IPS-20b (cell line): Measurements from ENCODE around the gene R3HDM2.
A peak's percentile ranks its signal among the peaks of the same experiment; 100 is the strongest.
"Not testable (repeated sequence)": the region's sequence is repeated elsewhere in the genome, so short reads cannot be mapped to it uniquely, and the experiment has no call there.

Experiments
- H3K27ac ChIP-seq: one replicate; pipeline ENCODE4 v1.5.1; 2013; ENCODE audit warnings: low read length
- H3K27me3 ChIP-seq: 2 replicates; pipeline ENCODE4 v1.6.1; 2013; ENCODE audit warnings: mild to moderate bottlenecking, low read length, inconsistent platforms; ENCODE audit not compliant: insufficient read depth
- H3K36me3 ChIP-seq: 2 replicates; pipeline ENCODE4 v1.6.1; 2013; ENCODE audit warnings: low read depth, mild to moderate bottlenecking, inconsistent platforms, low read length, moderate library complexity; ENCODE audit not compliant: insufficient read depth
- H3K4me1 ChIP-seq: 2 replicates; pipeline ENCODE4 v1.6.1; 2013; ENCODE audit warnings: mild to moderate bottlenecking, control low read depth, inconsistent platforms, low read length, moderate library complexity; ENCODE audit not compliant: insufficient read depth
- H3K4me3 ChIP-seq: 2 replicates; pipeline ENCODE4 v1.5.1; 2013; ENCODE audit warnings: mild to moderate bottlenecking, low read length, inconsistent platforms
- H3K9ac ChIP-seq: 2 replicates; pipeline ENCODE4 v1.6.1; 2013; ENCODE audit warnings: low read depth, mild to moderate bottlenecking, inconsistent platforms, low read length, moderate library complexity
- H3K9me3 ChIP-seq: 2 replicates; pipeline ENCODE4 v1.6.1; 2013; ENCODE audit warnings: mild to moderate bottlenecking, low read depth, low read length, inconsistent platforms; ENCODE audit not compliant: insufficient read depth

R3HDM2 gene

GRCh38 chr12:57358646-57359045, 72.2 kb downstream of the R3HDM2 start:
- H3K4me3 ChIP-seq, result no peak overlapping the region
- H3K27ac ChIP-seq, result no peak overlapping the region
- H3K9ac ChIP-seq, result no peak overlapping the region
- no peaks in the 10 kb centered on the region for H3K27me3 ChIP-seq
- no peaks in the 10 kb centered on the region for H3K4me1 ChIP-seq
- no peaks in the 10 kb centered on the region for H3K36me3 ChIP-seq
- H3K9me3 ChIP-seq, result no peaks in the 10 kb centered on the region

- no peaks in the 10 kb centered on the region for H3K4me1 ChIP-seq
- no peak overlapping the region for H3K9ac ChIP-seq
- no peaks in the 10 kb centered on the region for H3K36me3 ChIP-seq
- no peaks in the 10 kb centered on the region for H3K9me3 ChIP-seq
- H3K27ac ChIP-seq, result no peak overlapping the region
- no peaks in the 10 kb centered on the region for H3K27me3 ChIP-seq
- H3K4me3 ChIP-seq, result no peak overlapping the region
Observed at GRCh38 chr12:57355734-57356133, 75.1 kb downstream of the R3HDM2 start.

GRCh38 chr12:57352166-57352565, 78.7 kb downstream of the R3HDM2 start:
- no peaks in the 10 kb centered on the region for H3K9me3 ChIP-seq
- no peak overlapping the region for H3K9ac ChIP-seq
- no peak overlapping the region for H3K27ac ChIP-seq
- no peaks in the 10 kb centered on the region for H3K4me1 ChIP-seq
- H3K36me3 ChIP-seq, result no peaks in the 10 kb centered on the region
- H3K27me3 ChIP-seq, result no peaks in the 10 kb centered on the region
- no peak overlapping the region for H3K4me3 ChIP-seq

- no peaks in the 10 kb centered on the region for H3K36me3 ChIP-seq
- peaks cover 6% of the 10 kb centered on the region for H3K4me1 ChIP-seq
- H3K9ac ChIP-seq, result no peak overlapping the region
- H3K4me3 ChIP-seq, result no peak overlapping the region
- H3K27me3 ChIP-seq, result no peaks in the 10 kb centered on the region
- no peak overlapping the region for H3K27ac ChIP-seq
- no peaks in the 10 kb centered on the region for H3K9me3 ChIP-seq
Observed at GRCh38 chr12:57347284-57347683, 83.6 kb downstream of the R3HDM2 start.

- Histone ChIP-seq H3K4me3 (no peak overlapping the region), H3K4me1 (peaks cover 18% of the 10 kb centered on the region), H3K9me3 (no peaks in the 10 kb centered on the region), H3K36me3 (no peaks in the 10 kb centered on the region), H3K27me3 (no peaks in the 10 kb centered on the region), H3K27ac (no peak overlapping the region), H3K9ac (no peak overlapping the region)
Observed at GRCh38 chr12:57343703-57344378, 87.0 kb downstream of the R3HDM2 start.

- Histone ChIP-seq H3K4me3 (peak overlapping the region; percentile 52), H3K27me3 (no peaks in the 10 kb centered on the region), H3K36me3 (no peaks in the 10 kb centered on the region), H3K27ac (no peak overlapping the region), H3K9me3 (no peaks in the 10 kb centered on the region), H3K4me1 (peaks cover 18% of the 10 kb centered on the region), H3K9ac (0 out of 2 replicates have a peak overlapping the region, but pooled peaks have one; percentile 36)
Observed at GRCh38 chr12:57342207-57342691, 88.6 kb downstream of the R3HDM2 start.

- Histone ChIP-seq H3K27me3 (no peaks in the 10 kb centered on the region), H3K9ac (no peak overlapping the region), H3K4me1 (peaks cover 18% of the 10 kb centered on the region), H3K4me3 (no peak overlapping the region), H3K27ac (no peak overlapping the region), H3K9me3 (no peaks in the 10 kb centered on the region), H3K36me3 (no peaks in the 10 kb centered on the region)
Observed at GRCh38 chr12:57341275-57341990, 89.4 kb downstream of the R3HDM2 start.

- H3K4me1 ChIP-seq, result peaks cover 18% of the 10 kb centered on the region
- H3K9ac ChIP-seq, result no peak overlapping the region
- no peak overlapping the region for H3K4me3 ChIP-seq
- H3K36me3 ChIP-seq, result no peaks in the 10 kb centered on the region
- H3K27me3 ChIP-seq, result no peaks in the 10 kb centered on the region
- H3K9me3 ChIP-seq, result no peaks in the 10 kb centered on the region
- H3K27ac ChIP-seq, result no peak overlapping the region
Observed at GRCh38 chr12:57340104-57340503, 90.7 kb downstream of the R3HDM2 start.

- H3K9ac ChIP-seq, H3K36me3 ChIP-seq, H3K27ac ChIP-seq, H3K27me3 ChIP-seq, H3K9me3 ChIP-seq, H3K4me3 ChIP-seq, H3K4me1 ChIP-seq: not testable (repeated sequence)
Observed at GRCh38 chr12:57336299-57336698, 94.5 kb downstream of the R3HDM2 start.

GRCh38 chr12:57334219-57334618, 96.6 kb downstream of the R3HDM2 start:
- no peaks in the 10 kb centered on the region for H3K9me3 ChIP-seq
- no peaks in the 10 kb centered on the region for H3K27me3 ChIP-seq
- H3K9ac ChIP-seq, result no peak overlapping the region
- no peak overlapping the region for H3K27ac ChIP-seq
- no peaks in the 10 kb centered on the region for H3K4me1 ChIP-seq
- no peaks in the 10 kb centered on the region for H3K36me3 ChIP-seq
- no peak overlapping the region for H3K4me3 ChIP-seq

- H3K27me3 ChIP-seq, result no peaks in the 10 kb centered on the region
- H3K9me3 ChIP-seq, result no peaks in the 10 kb centered on the region
- no peak overlapping the region for H3K4me3 ChIP-seq
- no peak overlapping the region for H3K9ac ChIP-seq
- H3K27ac ChIP-seq, result no peak overlapping the region
- no peaks in the 10 kb centered on the region for H3K4me1 ChIP-seq
- H3K36me3 ChIP-seq, result no peaks in the 10 kb centered on the region
Observed at GRCh38 chr12:57332646-57333312, 98.1 kb downstream of the R3HDM2 start.

GRCh38 chr12:57330992-57331391, 99.9 kb downstream of the R3HDM2 start:
- no peaks in the 10 kb centered on the region for H3K9me3 ChIP-seq
- no peaks in the 10 kb centered on the region for H3K4me1 ChIP-seq
- no peaks in the 10 kb centered on the region for H3K36me3 ChIP-seq
- no peak overlapping the region for H3K4me3 ChIP-seq
- H3K27ac ChIP-seq, result no peak overlapping the region
- H3K9ac ChIP-seq, result no peak overlapping the region
- H3K27me3 ChIP-seq, result no peaks in the 10 kb centered on the region
